Neuronal stem cell (in vitro differentiated cells): ENCODE results near the gene CPLX3.

ENCODE experiments used
- DNase-seq: peaks from one replicate; pipeline ENCODE4 v3.0.0-alpha.2; 2013; ENCODE audit warnings: low spot score
- H2AFZ ChIP-seq: one replicate; pipeline ENCODE4 v1.6.1; 2013; ENCODE audit warnings: mild to moderate bottlenecking, low read length, inconsistent platforms
- H2AK5ac ChIP-seq: 2 replicates; pipeline ENCODE4 v1.6.1; 2013; ENCODE audit warnings: low read depth, mild to moderate bottlenecking, inconsistent platforms, low read length, moderate library complexity, mixed read lengths
- H2BK120ac ChIP-seq: 2 replicates; pipeline ENCODE4 v1.6.1; 2013; ENCODE audit warnings: low read depth, mild to moderate bottlenecking, inconsistent platforms, low read length, moderate library complexity, mixed read lengths
- H2BK12ac ChIP-seq: one replicate; pipeline ENCODE4 v1.6.1; 2013; ENCODE audit warnings: low read length, inconsistent platforms
- H2BK15ac ChIP-seq: 2 replicates; pipeline ENCODE4 v1.6.1; 2013; ENCODE audit warnings: mild to moderate bottlenecking, low read length, inconsistent platforms, mixed read lengths
- H2BK5ac ChIP-seq: one replicate; pipeline ENCODE4 v1.6.1; 2013; ENCODE audit warnings: inconsistent platforms, mild to moderate bottlenecking, low read length, moderate library complexity
- H3K14ac ChIP-seq: one replicate; pipeline ENCODE4 v1.6.1; 2013; ENCODE audit warnings: low read length, inconsistent platforms
- H3K18ac ChIP-seq: 2 replicates; pipeline ENCODE4 v1.6.1; 2013; ENCODE audit warnings: low read length, inconsistent platforms
- H3K23ac ChIP-seq: 2 replicates; pipeline ENCODE4 v1.6.1; 2013; ENCODE audit warnings: low read depth, mild to moderate bottlenecking, mixed read lengths, low read length, inconsistent platforms; ENCODE audit not compliant: poor library complexity
- H3K27ac ChIP-seq: replicated peaks from 3 replicates; pipeline ENCODE4 v1.5.1; 2013; ENCODE audit warnings: low read length, inconsistent platforms
- H3K27me3 ChIP-seq, 3 experiments: 2 replicates each; pipeline ENCODE4 v1.6.1; 2013; ENCODE audit warnings: low read length in 3 of 3, mild to moderate bottlenecking in 2 of 3, inconsistent platforms in 1 of 3, low read depth in 1 of 3, mixed read lengths in 1 of 3, moderate library complexity in 1 of 3; ENCODE audit not compliant: control insufficient read depth in 3 of 3, insufficient read depth in 3 of 3
- H3K36me3 ChIP-seq, 2 donors: replicated peaks in 1 of 2; 2 replicates each; pipeline ENCODE4 v1.6.1; 2013; ENCODE audit warnings: low read length in 2 of 2; ENCODE audit not compliant: control insufficient read depth in 2 of 2, insufficient read depth in 2 of 2
- H3K4ac ChIP-seq: 2 replicates; pipeline ENCODE4 v1.6.1; 2013; ENCODE audit warnings: inconsistent platforms, mild to moderate bottlenecking, low read length, moderate library complexity
- H3K4me1 ChIP-seq, 2 donors: 1 replicate in 1 of 2; 2 replicates in 1 of 2; pipeline ENCODE4 v1.6.1; 2013; ENCODE audit warnings: low read length in 2 of 2, low read depth in 1 of 2; ENCODE audit not compliant: control insufficient read depth in 2 of 2, insufficient read depth in 1 of 2
- H3K4me2 ChIP-seq: one replicate; pipeline ENCODE4 v1.6.1; 2013; ENCODE audit warnings: mild to moderate bottlenecking, low read length, inconsistent platforms; ENCODE audit not compliant: insufficient read depth, poor library complexity, severe bottlenecking
- H3K4me3 ChIP-seq, 2 donors: 2 replicates each; pipeline ENCODE4 v1.5.1; 2013; ENCODE audit warnings: low read length in 2 of 2, mild to moderate bottlenecking in 2 of 2, inconsistent platforms in 1 of 2, moderate library complexity in 1 of 2
- H3K79me1 ChIP-seq: one replicate; pipeline ENCODE4 v1.6.1; 2013; ENCODE audit warnings: low read depth, mild to moderate bottlenecking, inconsistent platforms, low read length, moderate library complexity
- H3K9ac ChIP-seq: one replicate; pipeline ENCODE4 v1.6.1; 2013; ENCODE audit warnings: mild to moderate bottlenecking, low read depth, low read length, inconsistent platforms; ENCODE audit not compliant: poor library complexity
- H3K9me3 ChIP-seq, 2 donors: replicated peaks in 1 of 2; 2 replicates each; pipeline versions ENCODE3 to v1.6.1; 2013; ENCODE audit warnings: low read length in 2 of 2, mild to moderate bottlenecking in 2 of 2, inconsistent platforms in 1 of 2, low read depth in 1 of 2, mixed read lengths in 1 of 2, moderate library complexity in 1 of 2; ENCODE audit not compliant: control insufficient read depth in 2 of 2, insufficient read depth in 1 of 2
- H4K8ac ChIP-seq: one replicate; pipeline ENCODE4 v1.6.1; 2013; ENCODE audit warnings: low read depth, mild to moderate bottlenecking, inconsistent platforms, low read length, moderate library complexity
- H4K91ac ChIP-seq: one replicate; pipeline ENCODE4 v1.6.1; 2013; ENCODE audit warnings: low read length, low read depth, mild to moderate bottlenecking, inconsistent platforms; ENCODE audit not compliant: poor library complexity
- WGBS, 2 donors: extraction: QIAGEN DNeasy Blood & Tissue Kit; methylation state at CpG; one replicate each; pipeline ENCODE4 v1.1.7; 2013; ENCODE audit warnings: missing lambda C conversion rate in 2 of 2, mixed read lengths in 1 of 2; ENCODE audit not compliant: insufficient read length in 2 of 2, insufficient replicate concordance in 1 of 2; ENCODE audit errors: extremely low coverage in 2 of 2; 5-methylcytosine and 5-hydroxymethylcytosine counted together

CPLX3 gene

GRCh38 chr15:74822233-74822632, 4.2 kb upstream of the CPLX3 start:
- Histone ChIP-seq H3K27me3 (peaks cover 0 to 80% (median 22%) of the 10 kb centered on the region in 3 experiments), H2BK15ac (no peak overlapping the region), H2AK5ac (peak overlapping the region; percentile 6), H2BK120ac (no peak overlapping the region), H2BK12ac (no peak overlapping the region), H3K4me1 (peaks cover 6 to 15% of the 10 kb centered on the region in 2 donors), H2AFZ (no peak overlapping the region), H3K27ac (no peak overlapping the region), H3K9me3 (no peaks in the 10 kb centered on the region), H3K4me3 (no peak overlapping the region), H3K18ac (no peak overlapping the region), H3K4me2 (no peak overlapping the region), H3K23ac (no peak overlapping the region), H2BK5ac (no peak overlapping the region), H3K14ac (no peak overlapping the region), H3K79me1 (no peaks in the 10 kb centered on the region), H4K91ac (no peak overlapping the region), H3K4ac (no peak overlapping the region), H4K8ac (no peak overlapping the region), H3K9ac (no peak overlapping the region), H3K36me3 (no peaks in the 10 kb centered on the region)
- no CpG with 5 or more reads among the region's 4 CpGs for WGBS, 2 donors
- DNase-seq, result no peak

GRCh38 chr15:74823324-74823723, 3.1 kb upstream of the CPLX3 start:
- no peak overlapping the region for H4K8ac ChIP-seq
- H3K18ac ChIP-seq, result no peak overlapping the region
- no peak overlapping the region for H3K4ac ChIP-seq
- H3K9me3 ChIP-seq, result no peaks in the 10 kb centered on the region
- peaks cover 5 to 12% of the 10 kb centered on the region in 2 donors for H3K4me1 ChIP-seq
- H3K4me3 ChIP-seq, result no peak overlapping the region
- WGBS, 2 donors, result no CpG with 5 or more reads among the region's 6 CpGs
- no peak overlapping the region for H2AFZ ChIP-seq
- no peak overlapping the region for H2BK12ac ChIP-seq
- H3K9ac ChIP-seq, result no peak overlapping the region
- H2AK5ac ChIP-seq, result no peak overlapping the region
- H3K4me2 ChIP-seq, result no peak overlapping the region
- no peak overlapping the region for H3K14ac ChIP-seq
- peaks cover 0 to 91% (median 28%) of the 10 kb centered on the region in 3 experiments for H3K27me3 ChIP-seq
- no peaks in the 10 kb centered on the region for H3K36me3 ChIP-seq
- no peak overlapping the region for H3K27ac ChIP-seq
- no peak for DNase-seq
- no peaks in the 10 kb centered on the region for H3K79me1 ChIP-seq
- H4K91ac ChIP-seq, result no peak overlapping the region
- H2BK5ac ChIP-seq, result no peak overlapping the region
- no peak overlapping the region for H3K23ac ChIP-seq
- H2BK120ac ChIP-seq, result no peak overlapping the region
- H2BK15ac ChIP-seq, result no peak overlapping the region

GRCh38 chr15:74824976-74825375, 1.5 kb upstream of the CPLX3 start:
- H3K23ac ChIP-seq, result no peak overlapping the region
- H2BK5ac ChIP-seq, result no peak overlapping the region
- H3K9ac ChIP-seq, result no peak overlapping the region
- no peak overlapping the region for H3K27ac ChIP-seq
- no peaks in the 10 kb centered on the region for H3K79me1 ChIP-seq
- H3K27me3 ChIP-seq, result peaks cover 0 to 93% (median 28%) of the 10 kb centered on the region in 3 experiments
- no peak overlapping the region for H2BK15ac ChIP-seq
- H2AFZ ChIP-seq, result no peak overlapping the region
- H4K8ac ChIP-seq, result no peak overlapping the region
- no peak overlapping the region for H2AK5ac ChIP-seq
- H2BK12ac ChIP-seq, result no peak overlapping the region
- H3K4me3 ChIP-seq, result no peak overlapping the region
- no peak overlapping the region for H2BK120ac ChIP-seq
- no peak overlapping the region for H3K14ac ChIP-seq
- no peak overlapping the region for H3K18ac ChIP-seq
- H3K4me1 ChIP-seq, result peaks cover 5 to 12% of the 10 kb centered on the region in 2 donors
- no peak overlapping the region for H3K4ac ChIP-seq
- DNase-seq, result no peak
- H3K9me3 ChIP-seq, result no peaks in the 10 kb centered on the region
- H3K4me2 ChIP-seq, result no peak overlapping the region
- no CpG with 5 or more reads among the region's 7 CpGs for WGBS, 2 donors
- no peak overlapping the region for H4K91ac ChIP-seq
- H3K36me3 ChIP-seq, result no peaks in the 10 kb centered on the region

- Histone ChIP-seq H3K4ac (no peak overlapping the region), H3K4me3 (no peak overlapping the region), H3K14ac (no peak overlapping the region), H2BK12ac (no peak overlapping the region), H4K91ac (no peak overlapping the region), H3K9me3 (no peaks in the 10 kb centered on the region), H3K18ac (no peak overlapping the region), H3K9ac (peak overlapping the region; percentile 9), H3K36me3 (no peaks in the 10 kb centered on the region), H4K8ac (no peak overlapping the region), H3K27me3 (peaks cover 0 to 93% (median 28%) of the 10 kb centered on the region in 3 experiments), H2BK15ac (no peak overlapping the region), H3K79me1 (no peaks in the 10 kb centered on the region), H2BK5ac (no peak overlapping the region), H3K23ac (no peak overlapping the region), H3K27ac (no peak overlapping the region), H3K4me2 (no peak overlapping the region), H3K4me1 (peaks cover 3 to 11% of the 10 kb centered on the region in 2 donors), H2BK120ac (no peak overlapping the region), H2AFZ (no peak overlapping the region), H2AK5ac (no peak overlapping the region)
- DNase-seq, result no peak
- WGBS, 2 donors, result no CpG with 5 or more reads among the region's 10 CpGs
These were observed 561 bp upstream of the CPLX3 start for GRCh38 chr15:74825866-74826265.
